Urothelium cell line (cell line): ENCODE results near the gene PSMF1.

Source experiments
- DNase-seq: peaks from one replicate; pipeline ENCODE4 v3.0.0; 2011; ENCODE audit warnings: low spot score, mixed read lengths
- FAIRE-seq: peaks from 2 replicates; lab custom pipeline; 2011; peaks lifted over from hg19 to GRCh38; lab: Jason Lieb, UNC

PSMF1 gene, protein sequence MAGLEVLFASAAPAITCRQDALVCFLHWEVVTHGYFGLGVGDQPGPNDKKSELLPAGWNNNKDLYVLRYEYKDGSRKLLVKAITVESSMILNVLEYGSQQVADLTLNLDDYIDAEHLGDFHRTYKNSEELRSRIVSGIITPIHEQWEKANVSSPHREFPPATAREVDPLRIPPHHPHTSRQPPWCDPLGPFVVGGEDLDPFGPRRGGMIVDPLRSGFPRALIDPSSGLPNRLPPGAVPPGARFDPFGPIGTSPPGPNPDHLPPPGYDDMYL

GRCh38 chr20:1118336-1119127 lies at the start of gene PSMF1:
Gene PSMF1 (plus strand): TSS chr20:1118602. CDS start chr20:1118774, 172 bp downstream.
- DNase-seq (peak; percentile 95), FAIRE-seq (peak; percentile 70)

- FAIRE-seq (no peak), DNase-seq (no peak)
These were observed 46.1 kb upstream of the PSMF1 start for GRCh38 chr20:1072258-1072657.

GRCh38 chr20:1075616-1076015 lies 42.8 kb upstream of the PSMF1 start:
- DNase-seq: no peak
- FAIRE-seq: no peak

GRCh38 chr20:1081891-1082290 lies 36.5 kb upstream of the PSMF1 start:
- DNase-seq (no peak), FAIRE-seq (no peak)

DNA sequence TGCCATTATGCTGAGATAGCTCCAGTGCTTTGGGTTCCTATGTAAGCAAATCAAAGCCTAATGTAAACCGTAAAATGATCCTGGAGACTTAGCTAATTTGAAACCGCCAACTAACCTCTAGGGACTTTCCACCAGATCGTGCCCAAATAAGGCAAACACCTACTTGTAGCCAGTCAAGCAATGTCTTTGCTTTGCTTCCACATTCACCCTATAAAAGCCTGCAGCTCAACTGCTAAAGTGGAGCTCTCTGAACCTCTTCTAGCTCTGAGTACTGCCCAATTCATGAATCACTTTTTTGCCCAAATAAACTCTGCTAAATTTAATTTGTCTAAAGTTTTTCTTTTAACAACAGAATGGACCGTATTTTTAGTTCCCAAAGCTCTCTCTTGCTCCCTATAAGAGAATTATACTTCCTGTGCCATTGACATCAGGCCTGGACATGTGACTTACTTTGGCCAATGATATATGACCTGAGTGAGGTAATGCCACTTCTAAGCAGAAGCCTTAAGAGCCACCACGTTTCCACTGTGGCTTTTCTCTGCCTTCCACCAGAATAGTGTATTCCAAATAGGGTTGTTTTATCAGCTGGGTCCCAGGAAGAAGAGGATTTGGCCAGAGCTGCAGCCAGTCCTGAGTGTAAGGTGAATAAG lies 34.8 kb upstream of the PSMF1 start:
- no peak for FAIRE-seq
- no peak for DNase-seq

- DNase-seq (no peak), FAIRE-seq (no peak)
These were observed 32.7 kb upstream of the PSMF1 start for GRCh38 chr20:1085492-1086276.

DNA sequence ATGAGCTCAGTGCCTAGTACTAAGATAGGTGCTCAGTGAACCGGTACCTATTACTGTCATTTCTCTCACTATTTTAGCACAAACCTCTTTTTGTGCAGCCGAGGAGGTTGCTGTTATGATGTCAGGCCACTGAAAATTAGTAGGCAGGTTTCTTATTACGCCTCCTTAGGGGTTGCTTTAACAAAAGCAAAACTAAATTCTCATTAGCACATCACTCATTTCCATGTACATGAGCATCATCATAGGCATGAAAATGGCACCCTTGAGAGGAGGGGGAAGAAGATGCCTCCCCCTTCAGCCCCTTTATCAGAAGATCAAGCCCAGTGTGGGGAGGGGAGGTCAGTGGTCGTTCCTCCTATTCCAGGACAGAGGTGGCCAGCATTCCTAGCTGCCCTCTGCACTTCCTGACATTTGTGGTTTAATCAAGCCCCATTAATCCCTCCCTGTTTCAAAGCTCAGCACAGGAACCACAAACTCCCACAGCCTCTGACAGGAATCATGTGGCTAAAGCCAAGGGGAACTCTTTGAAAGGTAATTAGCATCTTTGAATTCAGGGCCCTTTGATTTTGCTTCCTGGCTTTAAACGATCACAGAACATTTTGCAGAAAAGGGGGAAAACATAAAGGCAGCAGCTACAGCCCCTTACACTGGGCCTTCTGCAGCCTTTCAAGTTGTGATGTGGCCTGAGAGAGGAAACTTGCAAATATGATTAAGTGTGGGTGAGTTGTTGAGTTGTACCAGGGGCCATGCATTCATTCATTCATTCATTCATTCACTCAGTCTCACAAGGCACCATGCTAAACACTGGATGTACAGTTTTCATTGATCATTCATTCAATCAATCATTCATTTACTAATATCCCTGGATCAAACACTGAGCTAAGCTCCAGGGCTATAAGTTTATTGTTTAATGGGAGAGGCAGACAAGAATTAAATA lies 31.9 kb upstream of the PSMF1 start:
- FAIRE-seq (no peak), DNase-seq (no peak)

- no peak for FAIRE-seq
- no peak for DNase-seq
These were observed 31.0 kb upstream of the PSMF1 start for GRCh38 chr20:1087311-1087905.

DNA sequence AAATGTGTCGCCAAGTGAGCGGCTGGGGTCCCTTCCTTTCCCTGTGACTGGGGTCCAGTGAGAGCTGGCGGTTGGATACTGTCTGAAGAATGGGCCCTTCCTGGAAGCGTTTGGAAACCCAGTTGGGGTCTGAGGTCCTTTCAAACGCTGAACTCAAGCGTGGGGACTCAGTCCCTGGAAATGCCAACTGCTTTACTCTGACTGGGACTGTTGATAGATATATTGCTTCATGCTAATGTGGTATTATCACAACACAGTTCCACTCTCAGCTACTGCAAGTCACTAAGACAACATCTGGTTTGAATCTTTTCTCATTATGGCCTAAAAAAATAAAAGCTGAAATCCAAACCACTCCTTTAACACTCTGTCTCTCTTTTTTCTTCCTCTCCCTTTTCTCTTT lies 23.7 kb upstream of the PSMF1 start:
- FAIRE-seq: no peak
- DNase-seq: no peak

GRCh38 chr20:1101533-1101932 lies 16.9 kb upstream of the PSMF1 start:
- FAIRE-seq (no peak), DNase-seq (no peak)

DNA sequence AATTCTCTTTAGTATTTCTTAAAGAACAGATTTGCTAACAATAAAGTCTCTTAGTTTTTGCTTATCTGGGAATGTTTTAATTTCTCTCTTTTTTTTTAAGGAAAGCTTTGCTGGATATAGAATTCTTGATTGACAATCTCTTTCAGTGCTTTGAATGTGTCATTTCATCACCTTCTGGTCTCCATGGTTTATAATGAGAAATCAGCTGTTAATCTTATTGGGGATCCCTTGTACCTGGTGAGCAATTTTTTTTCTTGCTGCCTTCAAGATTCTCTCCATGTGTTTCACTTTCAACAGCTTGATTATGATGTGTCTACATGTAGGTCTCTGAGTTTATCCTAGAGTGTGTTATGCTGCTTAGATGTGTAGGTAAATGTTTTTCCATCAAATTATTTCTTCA lies 16.4 kb upstream of the PSMF1 start:
- DNase-seq (no peak), FAIRE-seq (no peak)

GRCh38 chr20:1103751-1104150 lies 14.7 kb upstream of the PSMF1 start:
- FAIRE-seq: no peak
- no peak for DNase-seq

DNA sequence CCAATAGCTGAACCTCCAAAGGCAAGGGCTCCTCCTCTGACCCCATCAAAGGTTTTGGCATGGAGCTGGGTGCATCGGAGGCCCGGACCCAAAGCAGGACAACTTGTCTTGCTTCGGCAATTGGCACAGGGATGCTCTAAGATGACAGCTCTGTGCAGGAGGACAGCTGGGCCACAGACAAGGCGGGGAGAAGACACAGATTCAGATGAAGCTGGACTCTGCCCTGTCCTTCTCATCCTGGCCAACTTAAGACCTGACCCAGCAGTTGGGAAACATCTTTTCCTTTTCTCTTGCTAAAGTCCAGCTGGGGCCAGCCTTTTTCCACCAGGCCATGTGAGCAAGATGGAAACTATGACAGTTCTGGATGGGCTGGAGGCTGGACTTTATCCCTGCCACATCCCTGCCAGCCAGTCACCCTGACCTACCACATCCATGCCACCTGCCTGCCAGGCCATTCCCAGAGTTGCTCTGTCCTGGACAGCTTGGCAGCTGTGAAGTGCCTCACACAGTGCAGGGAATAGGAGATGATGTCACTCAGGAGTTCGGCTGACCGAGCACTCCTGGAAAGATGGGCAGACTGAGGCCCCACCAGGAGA lies 12.7 kb upstream of the PSMF1 start:
- no peak for DNase-seq
- FAIRE-seq: no peak

DNA sequence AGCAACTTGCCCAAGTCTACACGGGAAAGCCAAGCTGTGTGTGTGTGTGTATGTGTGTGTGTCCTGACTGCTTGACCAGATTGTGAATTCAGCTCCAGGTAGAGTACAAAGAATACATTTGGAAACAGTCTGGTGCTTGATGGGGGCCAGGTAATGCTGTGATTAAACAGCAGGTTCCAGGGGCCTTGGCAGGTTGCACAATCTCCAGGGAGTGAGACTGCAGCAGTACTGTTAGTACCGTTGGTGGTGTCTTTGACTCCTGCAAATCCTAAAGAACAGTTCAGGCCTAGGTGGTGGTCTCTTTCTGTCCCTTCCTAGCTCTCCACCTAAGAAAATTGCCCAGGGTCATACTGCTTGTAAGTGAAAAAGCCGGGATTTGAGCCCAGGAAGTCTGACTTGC lies 11.2 kb upstream of the PSMF1 start:
- FAIRE-seq: peak; percentile 9
- DNase-seq: no peak

GRCh38 chr20:1108437-1108920 lies 9.9 kb upstream of the PSMF1 start:
- DNase-seq (peak; percentile 74), FAIRE-seq (no peak)

- DNase-seq (no peak), FAIRE-seq (no peak)
These were observed 5.5 kb upstream of the PSMF1 start for GRCh38 chr20:1112908-1113307.

DNA sequence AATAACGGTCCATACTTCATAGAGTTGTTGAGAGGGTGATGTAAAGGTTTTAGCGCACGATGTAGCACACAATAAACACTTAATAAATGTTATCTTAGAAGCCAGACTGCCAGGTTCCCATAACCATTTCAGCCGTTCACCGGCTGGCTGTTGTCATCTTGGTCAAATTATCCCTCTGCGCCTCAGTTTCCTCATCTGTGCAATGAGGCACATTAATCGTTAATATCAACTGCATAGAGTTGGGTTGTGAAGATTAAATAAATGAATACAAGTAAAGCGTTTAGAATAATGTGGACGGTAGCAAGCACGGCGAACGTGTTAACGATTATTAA lies 432 bp upstream of the PSMF1 start:
- no peak for DNase-seq
- FAIRE-seq: peak; percentile 17

GRCh38 chr20:1119128-1119505 lies 715 bp downstream of the PSMF1 start:
- FAIRE-seq (no peak), DNase-seq (no peak)

- FAIRE-seq: no peak
- no peak for DNase-seq
These were observed 1.1 kb downstream of the PSMF1 start for GRCh38 chr20:1119524-1119923.
